Upper lobe of right lung (tissue), 1 donor: ENCODE results near the gene PCK2. TPM values are rescaled to one million over a fixed set of nuclear protein-coding genes. Genes with fewer than 3 reads are reported as not detected.

Experiments used
- ATAC-seq: fragments of 200-7000 bp; cut with Tn5 transposase; one replicate; pipeline ENCODE4 v1.9.1; 2020; ENCODE audit warnings: mild to moderate bottlenecking, moderate library complexity
- DNase-seq: peaks from one replicate; pipeline ENCODE4 v3.0.0-alpha.2; 2020
- H3K27ac ChIP-seq: fragments of 200-600 bp; one replicate; pipeline ENCODE4 v1.8.0; 2022
- H3K27me3 ChIP-seq: fragments of 200-600 bp; one replicate; pipeline ENCODE4 v1.8.0; 2022; ENCODE audit warnings: mild to moderate bottlenecking
- H3K36me3 ChIP-seq: fragments of 200-600 bp; one replicate; pipeline ENCODE4 v1.8.0; 2022
- H3K4me1 ChIP-seq: fragments of 200-600 bp; one replicate; pipeline ENCODE4 v1.8.0; 2022
- H3K4me3 ChIP-seq: fragments of 200-600 bp; one replicate; pipeline ENCODE4 v1.8.0; 2022; ENCODE audit warnings: mild to moderate bottlenecking
- H3K9me3 ChIP-seq: fragments of 200-600 bp; one replicate; pipeline ENCODE4 v1.8.0; 2022
- CTCF ChIP-seq: fragments of 200-600 bp; IDR thresholded peaks from one replicate; pipeline ENCODE4 v1.8.0; 2022; ENCODE audit warnings: antibody characterized with exemption
- intact Hi-C: fragments of 100-400 bp; cut with DNase I; formaldehyde crosslinking; loops from one replicate; pipeline ENCODE4 v1.11.0; 2022
- total RNA-seq: library from RNA; stranded (reverse); fragmentation: NEBNext Ultra II Directional; extraction: Animal tissue kit (Norgen Biotek cat#: 25700); gene quantifications from one replicate; pipeline ENCODE4 v1.2.1, GENCODE V29; 2021
- donor health status: DM: no; HTN: yes; CAD: no; lungs with severe emphysema.

PCK2 gene
- total RNA-seq, 1 donor from 2014 or later = 39.9 TPM

- Histone ChIP-seq H3K27me3 (no peaks in the 10 kb centered on the region), H3K4me3 (peak overlapping the region; percentile 76), H3K4me1 (peaks cover 29% of the 10 kb centered on the region), H3K9me3 (no peaks in the 10 kb centered on the region), H3K27ac (no peak overlapping the region), H3K36me3 (peaks cover 31% of the 10 kb centered on the region)
- intact Hi-C loops = no loop called here
- DNase-seq (no peak), ATAC-seq (no peak)
- no peak for TF ChIP-seq CTCF
Observed at GRCh38 chr14:24145219-24145618, 51.1 kb downstream of the PCK2 start.

- TF ChIP-seq CTCF = no peak
- no peaks in the 10 kb centered on the region for H3K9me3 ChIP-seq
- H3K36me3 ChIP-seq = peaks cover 38% of the 10 kb centered on the region
- no peaks in the 10 kb centered on the region for H3K27me3 ChIP-seq
- H3K4me1 ChIP-seq = peaks cover 28% of the 10 kb centered on the region
- H3K4me3 ChIP-seq = peak overlapping the region; percentile 76
- ATAC-seq (no peak), DNase-seq (no peak)
- peak overlapping the region; percentile 87 for H3K27ac ChIP-seq
- intact Hi-C loops = no loop called here
Observed at GRCh38 chr14:24145690-24146452, 51.8 kb downstream of the PCK2 start.

- Histone ChIP-seq H3K9me3 (no peaks in the 10 kb centered on the region), H3K4me1 (peaks cover 28% of the 10 kb centered on the region), H3K27ac (peak within 1 kb of the TSS; percentile 87), H3K36me3 (peaks cover 44% of the 10 kb centered on the region), H3K27me3 (no peaks in the 10 kb centered on the region), H3K4me3 (peak within 1 kb of the TSS; percentile 76)
- peak; percentile 86 for ATAC-seq
- DNase-seq = peak; percentile 96
- intact Hi-C loops = no loop called here
- TF ChIP-seq CTCF = no peak
Observed at GRCh38 chr14:24146453-24146977, 52.4 kb downstream of the PCK2 start, which contains the start of gene PSME2. TSS of gene PSME2 (minus strand) at chr14:24146610. CDS start at chr14:24146581, 29 bp downstream.

- Histone ChIP-seq H3K9me3 (no peaks in the 10 kb centered on the region), H3K27me3 (no peaks in the 10 kb centered on the region), H3K36me3 (peaks cover 50% of the 10 kb centered on the region), H3K4me3 (peak within 1 kb of the TSS; percentile 76), H3K4me1 (peaks cover 23% of the 10 kb centered on the region), H3K27ac (peak within 1 kb of the TSS; percentile 87)
- no peak for TF ChIP-seq CTCF
- DNase-seq (peak; percentile 98), ATAC-seq (peak; percentile 94)
- intact Hi-C loops = no loop called here
Observed at GRCh38 chr14:24146978-24147760, 53.1 kb downstream of the PCK2 start, which contains the start of gene RNF31. TSS of gene RNF31 (plus strand) at chr14:24147498. CDS start at chr14:24147699, 201 bp downstream.

GRCh38 chr14:24147761-24148428 is 53.8 kb downstream of the PCK2 start:
- intact Hi-C loops = no loop called here
- DNase-seq (no peak), ATAC-seq (no peak)
- Histone ChIP-seq H3K4me3 (peak overlapping the region; percentile 76), H3K9me3 (no peaks in the 10 kb centered on the region), H3K36me3 (peaks cover 58% of the 10 kb centered on the region), H3K4me1 (peaks cover 22% of the 10 kb centered on the region), H3K27ac (peak overlapping the region; percentile 87), H3K27me3 (no peaks in the 10 kb centered on the region)
- TF ChIP-seq CTCF = no peak
